CD14-positive monocyte (primary cell): ENCODE measurements around the gene HSPBAP1. TPM values are rescaled to one million over a fixed set of nuclear protein-coding genes. Genes with fewer than 3 reads are reported as not detected.

ENCODE experiments used
- DNase-seq, 3 donors: peaks; one replicate each; pipeline ENCODE4 v3.0.0-alpha.2; 2011 to 2022
- H2AFZ ChIP-seq: 2 replicates; pipeline ENCODE4 v1.6.0; 2012; ENCODE audit warnings: mild to moderate bottlenecking, low read depth, low read length, inconsistent platforms; ENCODE audit not compliant: insufficient read depth, poor library complexity, severe bottlenecking
- H3K27ac ChIP-seq, 2 donors: 1 replicate in 1 of 2; 2 replicates in 1 of 2; pipeline ENCODE4 v1.5.1; 2012 to 2013; ENCODE audit warnings: low read length in 2 of 2, control low read depth in 1 of 2, inconsistent platforms in 1 of 2, low read depth in 1 of 2, mild to moderate bottlenecking in 1 of 2
- H3K27me3 ChIP-seq, 2 donors: one replicate each; pipeline versions ENCODE4 v1.6.0 to v1.6.1; 2011 to 2013; ENCODE audit warnings: low read length in 2 of 2; ENCODE audit not compliant: control insufficient read depth in 2 of 2, insufficient read depth in 2 of 2
- H3K36me3 ChIP-seq, 2 donors: replicated peaks in 1 of 2; 1 replicate in 1 of 2; 2 replicates in 1 of 2; pipeline versions ENCODE4 v1.5.1 to v1.6.1; 2012 to 2013; ENCODE audit warnings: low read length in 2 of 2, control low read depth in 1 of 2, inconsistent platforms in 1 of 2, mild to moderate bottlenecking in 1 of 2; ENCODE audit not compliant: insufficient read depth in 2 of 2, control insufficient read depth in 1 of 2
- H3K4me1 ChIP-seq, 2 donors: 1 replicate in 1 of 2; 2 replicates in 1 of 2; pipeline versions ENCODE4 v1.5.1 to v1.6.1; 2012 to 2013; ENCODE audit warnings: low read length in 2 of 2, control low read depth in 1 of 2, inconsistent platforms in 1 of 2, mild to moderate bottlenecking in 1 of 2, moderate library complexity in 1 of 2; ENCODE audit not compliant: insufficient read depth in 2 of 2, control insufficient read depth in 1 of 2
- H3K4me2 ChIP-seq: replicated peaks from 2 replicates; pipeline ENCODE3; 2012; ENCODE audit warnings: low read length, moderate library complexity, mild to moderate bottlenecking; ENCODE audit not compliant: poor library complexity, severe bottlenecking; ENCODE audit errors: extremely low read depth
- H3K4me3 ChIP-seq, 3 experiments: fragments of 200-600 bp in 1 of 3; sonication (generic) in 1 of 3; replicated peaks in 1 of 3; 1 replicate in 2 of 3; 2 replicates in 1 of 3; pipeline ENCODE4 v1.5.1; 2011 to 2013; ENCODE audit warnings: low read length in 3 of 3, mild to moderate bottlenecking in 3 of 3, control low read depth in 2 of 3, low read depth in 2 of 3, inconsistent platforms in 1 of 3, moderate library complexity in 1 of 3
- H3K79me2 ChIP-seq: 2 replicates; pipeline ENCODE4 v1.6.0; 2012; ENCODE audit warnings: mild to moderate bottlenecking, control low read depth, inconsistent platforms, low read length, moderate library complexity; ENCODE audit not compliant: insufficient read depth
- H3K9ac ChIP-seq: 2 replicates; pipeline ENCODE4 v1.6.0; 2017; ENCODE audit warnings: low read length, mild to moderate bottlenecking; ENCODE audit not compliant: insufficient read depth, poor library complexity, severe bottlenecking
- H3K9me3 ChIP-seq, 2 donors: replicated peaks in 1 of 2; 1 replicate in 1 of 2; 2 replicates in 1 of 2; pipeline versions ENCODE4 v1.5.1 to v1.6.1; 2012 to 2013; ENCODE audit warnings: low read length in 2 of 2, control low read depth in 1 of 2; ENCODE audit not compliant: control insufficient read depth in 1 of 2, insufficient read depth in 1 of 2
- H4K20me1 ChIP-seq: 2 replicates; pipeline ENCODE4 v1.6.0; 2012; ENCODE audit warnings: mild to moderate bottlenecking, low read length, control low read depth, moderate library complexity; ENCODE audit not compliant: insufficient read depth
- H3K27ac Mint-ChIP-seq, 7 donors: one replicate each; pipeline ENCODE4 v1.8.0; 2020; ENCODE audit warnings: mild to moderate bottlenecking in 7 of 7, mixed read lengths in 7 of 7, moderate library complexity in 6 of 7, inconsistent platforms in 2 of 7
- H3K27me3 Mint-ChIP-seq, 3 donors: one replicate each; pipeline ENCODE4 v1.8.0; 2021 to 2022; ENCODE audit warnings: low read depth in 3 of 3, mild to moderate bottlenecking in 3 of 3, mixed read lengths in 3 of 3, moderate library complexity in 3 of 3, inconsistent platforms in 1 of 3
- H3K36me3 Mint-ChIP-seq, 2 donors: one replicate each; pipeline ENCODE4 v1.8.0; 2020; ENCODE audit warnings: mixed read lengths in 2 of 2, inconsistent platforms in 1 of 2, mild to moderate bottlenecking in 1 of 2
- H3K4me1 Mint-ChIP-seq: one replicate; pipeline ENCODE4 v1.8.0; 2020; ENCODE audit warnings: mild to moderate bottlenecking, mixed read lengths
- H3K4me3 Mint-ChIP-seq, 2 donors: one replicate each; pipeline ENCODE4 v1.8.0; 2020; ENCODE audit warnings: mild to moderate bottlenecking in 2 of 2, mixed read lengths in 2 of 2, moderate library complexity in 1 of 2
- H3K9me3 Mint-ChIP-seq, 7 donors: one replicate each; pipeline ENCODE4 v1.8.0; 2020 to 2022; ENCODE audit warnings: mixed read lengths in 7 of 7, mild to moderate bottlenecking in 6 of 7, moderate library complexity in 6 of 7, inconsistent platforms in 2 of 7
- WGBS: methylation state at CpG from one replicate; pipeline ENCODE4 v1.1.5; 2013; ENCODE audit warnings: missing lambda C conversion rate; ENCODE audit not compliant: insufficient coverage; 5-methylcytosine and 5-hydroxymethylcytosine counted together
- intact Hi-C, 2 donors: fragments of 100-400 bp; cut with micrococcal nuclease; formaldehyde crosslinking; loops; one replicate each; pipeline versions ENCODE4 v1.15.0 to v1.15.1; 2023
- polyA plus RNA-seq, 3 donors: library from polyadenylated mRNA; depleted of rRNA in 1 of 3; unstranded in 2 of 3; stranded (reverse) in 1 of 3; fragments of 300-500 nt in 2 of 3; fragments of >200 nt in 1 of 3; fragmentation: Illumina TruSeq in 2 of 3; gene quantifications; 1 replicate in 2 of 3; 2 replicates in 1 of 3; pipeline ENCODE4 v1.2.3, GENCODE V29; 2012 to 2021
- TF ChIP-seq, protein P1 (sequence below): fragments of 200-600 bp; IDR thresholded peaks from one replicate; pipeline ENCODE4 v1.8.0; 2022; ENCODE audit warnings: antibody characterized with exemption, mild to moderate bottlenecking

The HSPBAP1 gene
- polyA plus RNA-seq, 3 donors, result 11.7 to 48.2 (median 11.9) TPM

DNA sequence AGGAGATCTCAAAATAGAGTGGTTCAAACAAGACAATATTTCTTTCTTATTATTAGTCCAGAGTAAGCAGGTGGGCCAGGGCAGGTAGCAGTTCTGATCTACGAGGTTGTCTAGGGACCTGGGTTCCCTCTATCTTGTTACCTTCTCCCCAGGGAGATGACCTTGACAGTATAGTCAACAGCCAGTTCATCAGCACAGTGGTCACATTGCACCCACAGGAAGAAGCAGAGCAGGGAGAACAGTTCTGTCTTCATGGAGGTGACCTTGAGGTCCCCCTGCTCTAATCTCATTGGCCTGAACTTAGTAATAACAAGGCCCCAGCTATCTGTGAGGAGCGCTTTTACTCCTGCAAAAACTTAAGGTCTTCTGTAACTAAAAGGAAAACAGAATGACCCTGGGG lies 23.0 kb upstream of the HSPBAP1 start:
- no peak overlapping the region for H2AFZ ChIP-seq
- no peak overlapping the region for H3K4me3 ChIP-seq
- Mint-ChIP-seq H3K9me3 (peaks cover 0 to 3% (median 0%) of the 10 kb centered on the region in 7 donors), H3K36me3 (peaks cover 67 to 79% of the 10 kb centered on the region in 2 donors), H3K4me3 (no peak overlapping the region), H3K27me3 (no peaks in the 10 kb centered on the region), H3K4me1 (no peaks in the 10 kb centered on the region), H3K27ac (peak overlapping the region in 1 of 7 donors; percentile 27)
- H3K27me3 ChIP-seq, result no peaks in the 10 kb centered on the region
- H3K36me3 ChIP-seq, result peaks cover 35 to 95% of the 10 kb centered on the region in 2 donors
- no peak for DNase-seq
- H3K9ac ChIP-seq, result no peak overlapping the region
- no peak overlapping the region for H3K4me2 ChIP-seq
- peaks cover 17% of the 10 kb centered on the region for H3K79me2 ChIP-seq
- H3K4me1 ChIP-seq, result no peaks in the 10 kb centered on the region
- H3K9me3 ChIP-seq, result no peaks in the 10 kb centered on the region
- H4K20me1 ChIP-seq, result peaks cover 77% of the 10 kb centered on the region
- intact Hi-C loops, result no loop called here
- WGBS, result no CpG with 5 or more reads among the region's 2 CpGs
- TF ChIP-seq, protein P1, sequence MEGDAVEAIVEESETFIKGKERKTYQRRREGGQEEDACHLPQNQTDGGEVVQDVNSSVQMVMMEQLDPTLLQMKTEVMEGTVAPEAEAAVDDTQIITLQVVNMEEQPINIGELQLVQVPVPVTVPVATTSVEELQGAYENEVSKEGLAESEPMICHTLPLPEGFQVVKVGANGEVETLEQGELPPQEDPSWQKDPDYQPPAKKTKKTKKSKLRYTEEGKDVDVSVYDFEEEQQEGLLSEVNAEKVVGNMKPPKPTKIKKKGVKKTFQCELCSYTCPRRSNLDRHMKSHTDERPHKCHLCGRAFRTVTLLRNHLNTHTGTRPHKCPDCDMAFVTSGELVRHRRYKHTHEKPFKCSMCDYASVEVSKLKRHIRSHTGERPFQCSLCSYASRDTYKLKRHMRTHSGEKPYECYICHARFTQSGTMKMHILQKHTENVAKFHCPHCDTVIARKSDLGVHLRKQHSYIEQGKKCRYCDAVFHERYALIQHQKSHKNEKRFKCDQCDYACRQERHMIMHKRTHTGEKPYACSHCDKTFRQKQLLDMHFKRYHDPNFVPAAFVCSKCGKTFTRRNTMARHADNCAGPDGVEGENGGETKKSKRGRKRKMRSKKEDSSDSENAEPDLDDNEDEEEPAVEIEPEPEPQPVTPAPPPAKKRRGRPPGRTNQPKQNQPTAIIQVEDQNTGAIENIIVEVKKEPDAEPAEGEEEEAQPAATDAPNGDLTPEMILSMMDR, result no peak
- H3K27ac ChIP-seq, result no peak overlapping the region

DNA sequence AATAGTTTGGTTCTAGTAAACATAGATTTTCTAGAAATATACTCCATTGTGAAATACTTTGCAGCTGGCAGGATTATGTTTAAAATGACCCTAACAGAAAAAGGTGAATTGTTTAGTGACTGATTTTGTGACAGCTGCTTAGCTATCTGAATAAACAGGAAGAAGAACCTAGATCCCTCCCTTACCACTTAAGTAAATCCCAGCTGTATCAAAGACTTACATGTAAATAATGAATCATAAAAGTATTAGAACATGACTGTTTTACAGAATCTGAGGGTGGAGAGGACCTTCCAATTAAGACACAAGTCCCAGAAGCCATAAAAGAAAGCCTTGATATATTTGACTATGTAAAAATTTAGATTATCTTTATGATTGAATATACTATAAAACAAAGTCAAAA lies 17.1 kb upstream of the HSPBAP1 start:
- Histone ChIP-seq H3K27ac (no peak overlapping the region), H2AFZ (no peak overlapping the region), H3K9me3 (no peaks in the 10 kb centered on the region), H3K27me3 (no peaks in the 10 kb centered on the region), H3K4me1 (peaks cover 0 to 2% of the 10 kb centered on the region in 2 donors), H3K79me2 (peaks cover 34% of the 10 kb centered on the region), H3K4me2 (no peak overlapping the region), H3K9ac (no peak overlapping the region), H3K36me3 (peaks cover 46 to 92% of the 10 kb centered on the region in 2 donors), H4K20me1 (peaks cover 51% of the 10 kb centered on the region), H3K4me3 (no peak overlapping the region)
- H3K4me1 Mint-ChIP-seq, result no peaks in the 10 kb centered on the region
- H3K36me3 Mint-ChIP-seq, result peaks cover 68 to 73% of the 10 kb centered on the region in 2 donors
- peaks cover 0 to 1% (median 0%) of the 10 kb centered on the region in 7 donors for H3K9me3 Mint-ChIP-seq
- intact Hi-C loops, result no loop called here
- no peaks in the 10 kb centered on the region for H3K27me3 Mint-ChIP-seq
- no peak for DNase-seq
- H3K4me3 Mint-ChIP-seq, result no peak overlapping the region
- TF ChIP-seq, protein P1, result no peak
- no peak overlapping the region for H3K27ac Mint-ChIP-seq
